ENCODE results near the gene EYS.

GRCh38 chr6:65110031-65110430 is 597.0 kb downstream of the EYS start:
- TF ChIP-seq CTCF (IDR thresholded peaks at IDR 0.05) (no peak), POLR2A (IDR thresholded peaks at IDR 0.05) (no peak)
